Measurements from ENCODE around the gene OGFOD3.
"Not testable (repeated sequence)": the region's sequence is repeated elsewhere in the genome, so short reads cannot be mapped to it uniquely, and the experiment has no call there.

The OGFOD3 gene, protein sequence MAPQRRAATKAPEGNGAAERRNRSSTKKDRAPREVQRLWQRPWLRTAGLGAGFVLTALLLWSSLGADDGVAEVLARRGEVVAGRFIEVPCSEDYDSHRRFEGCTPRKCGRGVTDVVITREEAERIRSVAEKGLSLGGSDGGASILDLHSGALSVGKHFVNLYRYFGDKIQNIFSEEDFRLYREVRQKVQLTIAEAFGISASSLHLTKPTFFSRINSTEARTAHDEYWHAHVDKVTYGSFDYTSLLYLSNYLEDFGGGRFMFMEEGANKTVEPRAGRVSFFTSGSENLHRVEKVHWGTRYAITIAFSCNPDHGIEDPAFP

DNA sequence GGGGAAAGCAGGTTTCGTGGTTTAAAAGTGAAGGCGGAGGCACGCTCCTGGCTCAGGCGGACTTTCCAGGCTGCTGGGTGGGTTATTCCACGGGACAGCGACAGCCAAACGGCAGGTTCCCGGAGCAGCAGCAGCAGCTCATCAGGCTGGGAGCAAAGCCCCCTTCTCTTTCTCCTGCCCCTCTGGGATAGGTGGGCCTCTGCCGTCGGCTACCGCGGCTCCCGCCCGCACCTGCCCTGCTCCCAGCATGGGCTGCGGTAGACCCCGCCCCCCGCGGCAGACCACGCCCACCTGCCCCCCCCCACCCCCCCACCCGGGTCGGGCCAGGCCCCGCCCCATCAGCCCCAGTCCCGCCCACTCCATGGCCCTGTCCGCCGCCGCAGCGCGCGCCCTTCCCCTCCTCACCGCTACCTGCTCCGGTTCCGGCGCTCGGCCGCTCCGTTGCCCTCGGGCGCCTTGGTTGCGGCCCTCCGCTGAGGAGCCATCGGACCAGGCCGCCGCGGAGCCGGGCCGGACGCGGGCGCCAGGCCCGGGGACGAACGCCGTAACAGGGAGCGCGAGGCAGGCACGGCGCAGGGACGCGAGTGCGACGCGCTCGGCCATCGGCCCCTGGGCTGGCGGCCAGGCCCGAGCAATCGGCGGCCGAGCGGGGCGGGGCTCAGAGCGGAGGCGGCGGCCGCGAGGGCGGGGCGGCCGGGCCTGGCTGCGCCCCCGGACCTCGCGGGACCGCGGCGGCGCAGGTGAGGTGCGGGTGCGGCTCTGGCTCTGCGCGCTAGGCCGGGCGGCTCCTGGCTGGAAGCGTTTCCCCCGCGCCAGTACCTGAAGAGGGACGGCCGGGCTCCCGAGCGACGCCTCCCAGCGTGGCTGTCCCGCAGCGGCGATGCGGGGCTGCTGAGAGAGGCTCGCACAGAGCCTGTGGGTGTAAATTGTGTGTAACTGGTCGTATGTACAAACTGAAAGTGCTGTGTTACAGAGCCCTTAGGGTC, at the start of gene OGFOD3, which contains the start of gene HEXD:
Gene OGFOD3 (minus strand): TSS at position 586 of the 986 bp plus-strand sequence. CDS start 101 bp downstream, at position 485.
Gene HEXD (plus strand): TSS at position 347 of the 986 bp plus-strand sequence. CDS start 1,453 bp downstream, outside the sequence.
- DNase-seq (ENCODE audit: low read depth), result peak; percentile 24

DNA sequence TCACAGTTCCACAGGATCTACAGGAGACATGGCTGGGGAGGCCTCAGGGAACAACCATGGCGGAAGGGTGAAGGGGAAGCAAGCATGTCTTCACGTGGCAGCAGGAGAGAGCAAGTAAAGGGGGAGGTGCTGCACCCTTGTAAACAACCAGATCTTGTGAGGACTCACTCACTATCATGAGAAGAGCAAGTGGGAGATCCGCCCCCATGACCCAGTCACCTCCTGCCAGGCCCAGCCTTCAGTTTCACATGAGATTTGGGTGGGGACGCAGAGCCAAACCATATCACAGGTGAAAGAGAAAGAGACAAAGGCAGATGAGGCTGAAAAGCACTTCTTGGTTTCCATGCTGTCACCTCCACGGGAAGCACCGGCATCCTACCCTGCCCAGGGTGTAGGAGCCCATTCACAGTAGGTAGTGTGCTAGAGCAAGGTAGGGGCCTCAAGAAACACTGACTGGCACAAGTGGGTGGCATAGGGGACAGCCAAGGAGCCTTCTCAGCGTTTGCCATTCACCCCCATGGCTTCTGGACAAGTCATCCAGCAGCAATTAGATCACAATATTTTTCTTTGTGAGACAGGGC, 46.7 kb upstream of the OGFOD3 start:
- DNase-seq (ENCODE audit: low read depth), result no peak

DNA sequence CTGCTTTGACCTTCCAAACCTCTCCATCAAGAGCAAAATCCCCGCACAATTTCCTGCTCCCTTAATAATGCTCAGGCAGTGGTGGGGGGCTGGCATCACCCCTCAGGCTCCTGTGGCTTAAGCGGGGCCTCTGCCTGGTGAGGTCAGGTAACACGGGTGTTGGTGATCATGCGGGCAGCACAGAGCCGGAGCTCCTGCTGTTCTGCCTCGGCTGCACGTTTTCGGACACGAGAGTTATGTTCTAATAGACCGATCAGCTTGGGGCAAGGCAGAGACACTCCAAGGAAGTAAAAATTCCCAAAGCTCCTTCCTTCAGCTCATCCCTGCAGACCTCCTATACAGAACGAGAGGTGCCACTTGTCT, 46.2 kb upstream of the OGFOD3 start:
- no peak for DNase-seq (ENCODE audit: low read depth)

DNA sequence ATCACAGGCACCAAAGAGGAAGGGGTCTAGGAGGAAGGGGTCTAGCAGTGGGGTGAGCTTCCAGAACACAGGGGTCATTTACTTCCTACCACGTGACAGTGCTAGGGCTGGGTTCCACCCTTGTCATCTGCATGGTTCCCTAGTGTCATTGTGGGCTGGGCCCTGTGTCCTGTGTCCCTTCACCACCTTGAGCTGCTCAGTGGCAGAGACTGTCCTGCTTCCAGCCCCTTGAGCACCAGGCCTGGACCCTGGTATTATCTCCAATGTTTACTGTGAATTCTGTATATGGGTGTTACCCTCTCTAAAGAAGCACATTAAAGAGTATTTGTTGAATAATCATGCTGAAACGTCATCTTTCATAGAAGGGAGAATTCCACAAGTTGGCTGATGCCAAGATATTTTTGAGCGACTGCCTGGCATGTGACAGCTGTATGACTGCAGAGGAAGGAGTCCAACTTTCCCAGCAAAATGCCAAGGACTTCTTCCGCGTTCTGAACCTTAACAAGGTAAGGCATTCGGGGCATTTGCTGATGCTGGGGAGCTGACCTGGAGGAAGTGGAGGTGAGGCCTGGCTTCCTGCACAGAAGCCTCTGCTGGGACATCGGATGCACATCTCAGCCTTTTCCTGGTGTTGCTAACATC, 45.7 kb upstream of the OGFOD3 start:
- no peak for DNase-seq (ENCODE audit: low read depth)

DNA sequence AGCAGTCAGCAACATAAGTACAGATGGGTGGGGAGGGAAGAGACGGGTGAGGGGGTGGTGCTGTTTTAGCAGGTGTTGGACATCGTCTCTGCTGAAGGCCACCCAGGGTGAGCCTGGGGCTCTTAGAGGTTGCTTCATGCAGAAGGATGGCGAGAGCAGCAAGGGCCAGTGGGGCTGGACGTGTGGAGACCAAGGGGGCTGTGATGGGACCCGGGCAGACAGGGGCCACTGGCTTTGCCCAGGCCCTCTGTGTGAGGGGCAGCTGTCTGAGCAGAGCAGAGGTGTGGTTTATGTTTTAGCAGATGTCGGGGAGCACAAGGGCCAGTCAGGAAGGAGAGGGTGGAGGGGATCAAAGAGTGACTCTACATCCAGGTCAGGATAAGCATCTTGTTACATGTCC, 45.0 kb upstream of the OGFOD3 start:
- DNase-seq (ENCODE audit: low read depth), result no peak

DNA sequence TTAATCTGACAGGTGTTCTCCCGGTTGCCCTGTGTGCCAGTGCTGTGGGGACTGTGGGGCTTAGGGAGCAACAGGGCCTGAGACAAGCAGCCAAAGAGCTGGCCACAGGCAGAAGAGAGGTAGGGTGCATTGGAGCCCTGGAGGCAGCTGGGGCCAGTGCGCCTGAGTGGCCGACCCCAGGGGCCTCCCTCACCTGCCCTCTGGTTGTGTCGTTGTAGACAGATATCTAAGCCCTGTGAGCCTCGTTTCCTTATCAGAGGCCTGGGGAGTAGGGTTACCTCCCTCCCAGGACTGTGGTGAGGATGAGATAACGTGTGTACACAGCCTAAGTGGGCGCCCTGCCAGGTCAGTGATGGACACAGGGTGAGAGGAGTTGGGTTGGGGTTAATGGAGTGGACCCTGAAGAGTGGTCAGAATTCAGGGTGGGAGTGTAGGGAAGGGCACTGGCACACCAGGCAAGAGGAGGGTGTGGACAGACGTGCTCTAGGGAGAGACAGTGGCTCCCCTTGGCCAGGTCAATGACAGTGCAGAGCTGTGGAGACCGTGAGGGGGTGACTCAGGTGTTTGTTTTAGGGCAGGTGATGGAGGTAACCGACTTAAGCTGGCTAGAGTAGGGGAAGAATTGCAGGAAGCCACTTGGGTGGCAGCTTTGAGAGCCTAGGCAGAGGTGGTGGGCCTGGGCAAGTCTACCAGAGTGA, 43.6 kb upstream of the OGFOD3 start:
- no peak for DNase-seq (ENCODE audit: low read depth)

DNA sequence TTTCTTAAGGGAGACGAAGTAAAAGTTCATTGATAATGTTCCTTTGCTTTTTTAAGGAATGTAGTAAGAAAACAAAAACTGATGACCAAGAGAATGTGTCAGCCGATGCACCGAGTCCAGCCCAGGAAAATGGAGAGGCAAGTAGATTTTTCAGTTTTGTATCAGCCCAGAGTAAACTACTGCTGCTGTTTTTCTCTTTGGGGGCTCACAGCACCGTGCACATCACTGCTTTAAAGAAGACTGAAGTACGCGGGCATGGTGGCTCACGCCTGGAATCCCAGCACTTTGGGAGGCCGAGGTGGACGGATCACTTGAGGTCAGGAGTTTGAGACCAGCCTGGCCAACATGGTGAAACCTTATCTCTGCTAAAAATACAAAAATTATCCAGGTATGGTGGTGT, 41.5 kb upstream of the OGFOD3 start:
- DNase-seq (ENCODE audit: low read depth), result not testable (repeated sequence)

DNA sequence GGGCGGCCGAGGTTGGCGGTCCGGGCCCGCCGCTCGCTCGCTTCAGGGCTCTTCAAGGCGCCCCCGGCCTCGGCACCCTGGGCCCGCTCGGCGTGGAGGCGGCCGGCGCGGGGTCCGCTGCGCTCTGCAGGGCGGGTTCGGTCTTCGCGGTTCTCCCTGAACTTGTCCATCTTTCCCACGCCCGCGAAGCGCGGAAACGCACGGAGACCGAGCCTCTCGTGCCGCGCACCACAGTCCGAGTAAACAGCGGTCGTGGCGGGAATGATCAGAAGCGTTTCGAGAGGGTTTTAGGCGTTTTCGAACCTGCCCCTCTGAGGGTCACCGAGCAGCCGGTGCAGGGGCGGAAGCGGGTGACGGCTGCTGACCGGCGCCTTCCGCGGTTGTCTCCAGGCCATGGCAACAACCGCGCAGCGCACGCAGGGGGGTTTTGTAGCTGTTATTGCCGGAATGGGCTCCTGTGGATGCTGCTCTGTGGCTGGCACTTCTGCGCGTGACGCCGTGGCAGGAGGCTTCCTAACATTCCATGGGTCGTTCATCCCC, 40.6 kb upstream of the OGFOD3 start:
- DNase-seq (ENCODE audit: low read depth), result no peak

DNA sequence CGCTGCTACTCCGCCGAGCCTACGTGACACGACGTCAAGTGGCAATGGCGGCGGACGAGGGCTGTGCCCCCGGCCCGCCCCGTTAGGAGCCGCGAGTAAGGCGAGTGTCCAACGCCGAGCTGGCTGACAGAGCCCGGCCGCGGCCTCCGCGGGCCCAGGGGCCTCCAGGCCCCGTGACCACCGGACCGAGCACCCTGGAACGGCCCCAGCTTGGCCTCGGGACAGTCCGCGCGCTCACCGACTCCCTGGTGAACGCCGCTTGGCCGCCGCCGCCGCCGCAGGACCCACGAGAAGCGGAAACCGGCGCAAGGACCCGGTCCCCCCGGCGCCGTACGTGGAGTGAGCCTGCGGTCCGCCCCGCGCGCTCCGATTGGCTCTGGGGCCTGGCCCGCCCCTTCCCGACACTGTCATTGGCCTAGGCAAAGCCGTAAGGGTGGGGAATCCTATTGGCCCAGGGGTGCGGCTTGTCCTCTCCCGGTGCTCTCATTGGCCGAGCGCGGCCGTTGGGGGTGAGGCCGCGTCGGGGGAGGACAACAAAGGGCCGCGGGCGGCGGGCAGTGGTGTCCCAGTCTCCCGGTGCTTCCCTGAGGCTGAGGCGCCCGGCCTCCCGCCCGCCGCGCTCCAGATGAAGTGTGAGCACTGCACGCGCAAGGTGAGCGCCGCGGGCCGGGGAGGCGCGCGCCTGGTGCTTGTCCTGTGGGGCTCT, 39.9 kb upstream of the OGFOD3 start, which contains the start of gene NARF:
Gene NARF (plus strand): TSS at position 563 of the 706 bp plus-strand sequence. CDS start 63 bp downstream, at position 626.
- peak; percentile 91 for DNase-seq (ENCODE audit: low read depth)

DNA sequence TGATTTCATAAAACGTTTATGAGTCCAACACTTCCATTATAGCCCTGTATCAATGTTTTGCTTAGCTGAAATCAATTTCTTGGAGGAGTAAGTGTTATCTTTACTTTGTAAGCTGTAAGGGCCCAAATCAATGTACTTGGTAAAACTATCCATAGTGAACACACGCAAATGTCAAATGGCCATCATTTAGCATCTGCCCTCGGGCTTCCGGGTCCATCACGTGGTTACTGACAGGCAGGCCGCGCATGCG, 39.5 kb upstream of the OGFOD3 start:
- DNase-seq (ENCODE audit: low read depth), result no peak

DNA sequence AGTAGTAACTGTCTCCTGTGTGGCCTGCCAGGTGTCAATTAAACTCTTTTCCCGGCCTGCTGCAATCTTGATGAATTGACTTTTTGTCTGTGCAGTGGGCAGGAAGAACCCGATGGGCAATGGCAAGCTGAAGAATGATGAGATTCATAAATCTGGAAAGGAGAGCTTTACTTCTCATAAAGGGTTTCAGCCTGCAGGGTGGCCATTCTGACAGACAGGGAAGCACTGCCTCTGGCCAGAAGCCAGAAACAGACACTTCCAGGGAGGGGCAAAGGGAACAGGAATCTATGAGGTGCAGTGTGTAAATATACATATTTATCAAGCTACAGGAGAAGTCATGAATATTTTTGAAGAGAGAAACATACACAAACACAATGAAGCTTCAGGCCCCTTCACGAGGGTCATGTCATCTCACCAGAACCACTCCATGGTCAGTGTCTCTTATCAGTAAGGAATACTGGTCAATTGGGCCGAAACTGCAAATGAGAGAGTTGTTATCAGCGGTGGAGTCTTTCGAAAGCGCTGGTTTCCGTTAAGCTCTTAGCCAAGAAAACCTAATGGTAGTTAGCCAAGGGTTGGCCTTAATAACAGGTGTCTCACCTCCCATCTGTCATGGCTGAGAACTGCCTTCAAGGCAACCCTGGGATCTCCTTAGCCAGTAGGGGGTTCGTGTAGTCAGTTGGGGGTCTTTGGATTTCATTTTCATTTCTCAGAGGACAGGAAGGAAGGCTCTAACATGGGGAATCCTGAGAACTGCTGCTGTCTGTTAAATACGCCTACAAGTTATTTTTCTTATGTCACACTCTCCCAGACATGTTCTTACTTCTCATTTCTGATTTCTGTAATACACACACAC, 38.9 kb upstream of the OGFOD3 start:
- no peak for DNase-seq (ENCODE audit: low read depth)

DNA sequence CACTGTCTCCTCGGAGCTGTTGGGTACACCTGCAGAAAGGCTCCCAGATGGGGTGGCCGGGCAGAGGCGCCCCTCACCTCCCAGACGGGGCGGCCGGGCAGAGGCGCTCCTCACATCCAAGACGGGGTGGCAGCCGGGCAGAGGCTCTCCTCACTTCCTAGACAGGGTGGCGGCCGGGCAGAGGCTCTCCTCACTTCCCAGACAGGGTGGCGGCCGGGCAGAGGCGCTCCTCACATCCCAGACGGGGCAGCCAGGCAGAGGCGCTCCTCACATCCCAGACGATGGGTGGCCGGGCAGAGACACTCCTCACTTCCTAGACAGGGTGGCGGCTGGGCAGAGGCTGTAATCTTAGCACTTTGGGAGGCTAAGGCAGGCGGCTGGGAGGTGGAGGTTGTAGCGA, 35.3 kb upstream of the OGFOD3 start:
- DNase-seq (ENCODE audit: low read depth), result not testable (repeated sequence)

DNA sequence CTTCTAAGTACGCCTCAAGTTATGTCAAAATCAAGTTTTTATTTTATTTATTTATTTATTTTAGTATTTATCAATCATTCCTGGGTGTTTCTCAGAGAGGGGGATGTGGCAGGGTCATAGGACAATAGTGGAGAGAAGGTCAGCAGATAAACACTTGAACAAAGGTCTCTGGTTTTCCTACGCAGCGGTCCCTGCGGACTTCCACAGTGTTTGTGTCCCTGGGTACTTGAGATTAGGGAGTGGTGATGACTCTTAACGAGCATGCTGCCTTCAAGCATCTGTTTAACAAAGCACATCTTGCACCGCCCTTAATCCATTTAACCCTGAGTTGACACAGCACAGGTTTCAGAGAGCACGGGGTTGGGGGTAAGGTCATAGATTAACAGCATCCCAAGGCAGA, 34.8 kb upstream of the OGFOD3 start:
- not testable (repeated sequence) for DNase-seq (ENCODE audit: low read depth)

DNA sequence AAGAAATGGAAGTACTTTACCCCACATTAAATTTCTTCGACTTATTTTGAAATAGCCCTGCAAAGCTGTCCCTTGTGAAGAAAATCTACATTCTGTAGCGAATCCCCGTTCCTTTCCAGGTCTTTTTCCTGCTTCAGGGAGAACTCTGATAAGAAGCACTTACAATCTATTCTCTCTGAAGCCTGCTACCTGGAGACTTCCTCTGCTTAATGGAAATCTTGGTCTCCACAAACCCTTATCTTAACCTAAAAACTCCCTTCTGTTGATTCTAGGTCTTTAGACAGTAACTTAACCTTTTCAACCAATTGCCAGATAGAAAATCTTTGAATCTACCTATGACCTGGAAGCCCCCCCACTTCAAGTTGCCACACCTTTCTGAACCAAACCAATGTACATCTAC, 33.8 kb upstream of the OGFOD3 start:
- no peak for DNase-seq (ENCODE audit: low read depth)

DNA sequence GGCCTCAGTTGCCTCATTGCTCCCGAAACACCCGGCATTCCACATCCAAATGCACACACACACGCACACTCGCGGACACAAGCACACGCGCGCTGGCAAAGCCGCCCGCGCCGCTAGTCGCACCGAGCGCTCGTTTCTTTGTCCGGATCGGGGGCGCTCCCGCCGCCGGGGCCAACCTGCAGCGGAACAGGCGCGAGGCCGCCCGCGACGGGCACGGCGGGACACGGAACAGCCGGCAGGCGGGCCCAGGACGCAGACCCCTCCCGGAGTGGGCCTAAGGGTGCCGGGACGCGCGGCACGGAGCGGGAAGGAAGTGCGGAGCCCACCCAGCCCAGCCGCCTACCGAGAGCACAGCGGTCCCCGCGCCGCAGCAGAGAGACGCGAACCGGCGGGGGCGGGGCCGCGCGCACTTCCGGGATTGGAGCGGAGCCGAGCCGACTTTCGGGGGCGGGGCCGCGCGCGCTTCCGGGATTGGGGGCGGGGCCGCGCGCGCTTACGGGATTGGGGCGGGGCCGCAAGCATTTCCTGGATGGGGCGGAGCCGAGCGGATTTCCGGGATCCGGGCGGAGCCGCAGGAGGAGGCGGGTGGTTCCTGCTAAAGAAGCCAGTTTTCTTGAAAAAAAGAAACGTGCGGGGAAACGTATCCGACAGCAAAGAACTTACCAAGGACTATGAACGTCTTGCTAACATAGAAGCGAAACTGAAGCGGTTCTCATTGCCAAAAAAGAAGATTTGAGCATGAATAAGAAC, 32.1 kb upstream of the OGFOD3 start, which contains the start of gene CYBC1:
Gene CYBC1 (minus strand): TSS at position 396 of the 750 bp plus-strand sequence. CDS start 1,498 bp downstream, outside the sequence.
- peak; percentile 69 for DNase-seq (ENCODE audit: low read depth)

DNA sequence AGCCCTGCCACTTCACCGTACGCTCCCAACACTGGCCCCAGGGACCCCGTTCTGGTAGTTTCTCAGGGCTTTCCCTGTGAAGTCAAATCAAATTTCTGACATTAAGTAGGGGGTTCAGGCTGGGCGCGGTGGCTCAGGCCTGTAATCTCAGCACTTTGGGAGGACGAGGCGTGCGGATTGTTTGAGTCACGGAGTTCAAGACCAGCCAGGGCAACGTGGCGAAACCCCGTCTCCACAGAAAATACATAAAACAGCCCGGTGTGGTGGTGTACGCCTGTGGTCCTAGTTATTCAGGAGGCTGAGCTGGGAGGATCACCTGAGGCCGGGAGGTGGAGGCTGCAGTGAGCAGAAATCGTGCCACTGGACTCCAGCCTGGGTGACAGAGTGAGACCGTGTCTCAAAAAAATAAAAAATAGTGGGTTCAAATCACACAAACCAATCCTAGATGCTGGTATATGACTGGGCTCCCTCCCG, 31.5 kb upstream of the OGFOD3 start:
- DNase-seq (ENCODE audit: low read depth), result no peak

DNA sequence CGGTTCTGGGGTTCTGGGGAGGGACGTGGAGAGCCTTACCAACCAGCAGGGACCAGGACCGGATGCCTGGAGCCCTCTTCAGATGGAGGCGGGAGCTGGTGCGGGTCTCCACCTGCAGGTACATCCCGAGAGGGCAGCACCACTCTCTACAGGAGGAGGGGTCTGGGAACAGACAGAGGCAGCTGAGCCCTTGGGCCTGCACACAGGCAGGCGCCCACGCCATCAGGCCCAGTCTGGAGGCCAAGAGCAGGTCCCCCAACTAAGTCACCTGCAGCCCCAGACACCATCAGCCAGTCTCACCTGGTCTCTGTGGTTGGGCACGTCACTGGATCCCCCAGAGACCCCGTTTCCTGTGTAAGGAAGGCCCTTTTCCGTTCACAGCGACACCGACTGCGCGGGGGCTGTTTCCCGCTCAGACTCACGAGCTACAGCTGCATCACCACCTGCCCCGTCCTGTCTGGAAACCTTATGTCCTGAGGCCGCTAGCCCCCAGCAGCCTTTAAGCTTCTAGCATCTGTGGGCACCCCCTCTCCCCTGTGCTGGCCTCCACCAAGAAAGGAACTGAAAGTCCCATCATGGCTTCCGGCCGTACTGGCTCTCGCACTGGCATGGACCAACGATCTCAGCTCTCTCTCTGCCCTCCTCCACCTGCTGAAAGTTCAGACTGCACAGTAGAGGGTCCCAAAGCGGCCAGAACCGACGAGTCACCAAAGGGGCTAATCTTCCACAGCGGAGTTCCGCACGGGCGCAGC, 30.9 kb upstream of the OGFOD3 start:
- no peak for DNase-seq (ENCODE audit: low read depth)

DNA sequence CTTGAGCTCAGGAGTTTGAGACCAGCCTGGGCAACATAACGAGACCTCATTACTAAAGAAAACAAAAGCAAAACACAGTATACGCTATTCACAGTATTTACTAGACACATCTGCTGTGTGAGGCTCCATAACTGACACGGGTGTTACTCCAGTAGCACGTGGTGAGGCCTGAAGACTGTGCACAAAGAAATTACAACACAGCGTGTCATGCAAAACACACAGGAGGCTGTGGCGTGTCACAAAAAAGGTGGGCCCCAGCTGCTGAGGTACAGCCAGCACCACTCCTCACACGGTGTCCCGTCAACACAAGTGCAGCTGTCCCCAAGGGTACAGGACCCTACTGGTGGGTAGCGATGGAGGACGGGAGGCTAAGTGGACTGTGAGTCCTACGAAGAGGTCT, 29.5 kb upstream of the OGFOD3 start:
- no peak for DNase-seq (ENCODE audit: low read depth)

Data from HS-27A (cell line).